Brain microvascular endothelial cell (primary cell): Measurements from ENCODE around the gene POLR3GL.

Experiments
- DNase-seq: peaks from one replicate; pipeline ENCODE4 v3.0.0-alpha.2; 2020
- H3K27ac ChIP-seq: fragments of 250-450 bp; sonication (Bioruptor Pico); 2 replicates; pipeline ENCODE4 v1.5.1; 2020; ENCODE audit warnings: mild to moderate bottlenecking, moderate library complexity
- H3K27me3 ChIP-seq: fragments of 250-450 bp; sonication (Bioruptor Pico); replicated peaks from 2 replicates; pipeline ENCODE4 v1.5.1; 2020; ENCODE audit warnings: mild to moderate bottlenecking
- H3K36me3 ChIP-seq: fragments of 250-450 bp; sonication (Bioruptor Pico); replicated peaks from 2 replicates; pipeline ENCODE4 v1.5.1; 2020; ENCODE audit warnings: mild to moderate bottlenecking
- H3K4me3 ChIP-seq: 2 replicates; pipeline ENCODE4 v1.5.1; 2011; ENCODE audit warnings: low read depth, mild to moderate bottlenecking, control low read depth, low read length, moderate library complexity
- CTCF ChIP-seq: IDR thresholded peaks from 2 replicates; pipeline ENCODE4 v1.5.1; 2011; ENCODE audit warnings: low read depth, mild to moderate bottlenecking, moderate library complexity, low read length, control low read depth, inconsistent platforms; ENCODE audit errors: missing control alignments
- in situ Hi-C: cut with HindIII; loops from 2 replicates; pipeline ENCODE4 v1.10.0; 2017; ENCODE audit warnings: low sequenced_read_pairs, low pct_ligation_motif_present

POLR3GL gene

GRCh38 chr1:145942871-145943270 lies 21.6 kb upstream of the POLR3GL start:
- TF ChIP-seq CTCF = no peak
- DNase-seq = no peak
- no peaks in the 10 kb centered on the region for H3K27me3 ChIP-seq
- H3K4me3 ChIP-seq = no peak overlapping the region
- peaks cover 12% of the 10 kb centered on the region for H3K36me3 ChIP-seq
- H3K27ac ChIP-seq = no peak overlapping the region
- in situ Hi-C loops = no loop called here

GRCh38 chr1:145944532-145944931 lies 20.0 kb upstream of the POLR3GL start:
- H3K27me3 ChIP-seq = no peaks in the 10 kb centered on the region
- no peak for TF ChIP-seq CTCF
- in situ Hi-C loops = no loop called here
- H3K36me3 ChIP-seq = peaks cover 12% of the 10 kb centered on the region
- no peak overlapping the region for H3K27ac ChIP-seq
- no peak for DNase-seq
- H3K4me3 ChIP-seq = no peak overlapping the region

GRCh38 chr1:145946477-145946986 lies 18.0 kb upstream of the POLR3GL start:
- Histone ChIP-seq H3K27me3 (no peaks in the 10 kb centered on the region), H3K4me3 (no peak overlapping the region), H3K27ac (no peak overlapping the region), H3K36me3 (peaks cover 9% of the 10 kb centered on the region)
- no peak for TF ChIP-seq CTCF
- in situ Hi-C loops = no loop called here
- no peak for DNase-seq

GRCh38 chr1:145947551-145947950 lies 16.9 kb upstream of the POLR3GL start:
- H3K4me3 ChIP-seq = no peak overlapping the region
- H3K27me3 ChIP-seq = no peaks in the 10 kb centered on the region
- no peak for TF ChIP-seq CTCF
- DNase-seq = no peak
- H3K27ac ChIP-seq = no peak overlapping the region
- peaks cover 6% of the 10 kb centered on the region for H3K36me3 ChIP-seq
- in situ Hi-C loops = no loop called here

- Histone ChIP-seq H3K36me3 (peaks cover 2% of the 10 kb centered on the region), H3K4me3 (no peak overlapping the region), H3K27me3 (no peaks in the 10 kb centered on the region), H3K27ac (no peak overlapping the region)
- no peak for DNase-seq
- in situ Hi-C loops = no loop called here
- no peak for TF ChIP-seq CTCF
Measured at GRCh38 chr1:145949219-145949618, 15.3 kb upstream of the POLR3GL start.

DNA sequence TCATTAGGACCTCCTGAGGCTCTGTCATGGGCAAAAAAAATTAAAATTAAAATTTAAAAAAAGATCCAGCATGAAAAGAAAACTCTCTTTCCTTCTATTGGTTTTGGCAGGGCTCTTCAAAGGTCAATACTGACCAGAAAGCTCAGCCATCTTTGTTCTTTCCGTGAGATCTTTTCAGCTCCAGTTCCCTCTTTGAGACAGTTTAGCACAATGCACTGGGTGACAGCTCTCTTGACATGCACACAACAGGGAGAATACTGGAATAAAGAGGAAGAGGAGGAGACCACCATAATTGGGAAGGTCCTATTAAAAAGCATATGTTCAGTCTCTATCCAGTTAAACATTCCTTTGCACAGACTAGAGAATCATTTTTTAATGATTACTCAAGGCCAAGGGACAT lies 13.0 kb upstream of the POLR3GL start:
- Histone ChIP-seq H3K27me3 (no peaks in the 10 kb centered on the region), H3K4me3 (no peak overlapping the region), H3K27ac (no peak overlapping the region), H3K36me3 (no peaks in the 10 kb centered on the region)
- no peak for TF ChIP-seq CTCF
- in situ Hi-C loops = no loop called here
- no peak for DNase-seq
